T-helper 1 cell treated with Interleukin-12 subunit alpha and Interleukin-12 subunit beta and Interleukin-4 antibody, amounts not matched to agents 30 ng/mL and 1 ng/mL, for 36 hours (primary cell): ENCODE results near the gene ATP5F1A. TPM values are rescaled to one million over a fixed set of nuclear protein-coding genes. Genes with fewer than 3 reads are reported as not detected.
"Not testable (repeated sequence)": the region's sequence is repeated elsewhere in the genome, so short reads cannot be mapped to it uniquely, and the experiment has no call there.

Source experiments
- intact Hi-C: fragments of 100-400 bp; cut with micrococcal nuclease; formaldehyde crosslinking; loops from one replicate; pipeline ENCODE4 v1.15.1; 2024
- total RNA-seq: library from RNA; stranded (reverse); gene quantifications from 2 replicates; pipeline ENCODE4 v1.2.3, GENCODE V29; 2022

Gene ATP5F1A
- total RNA-seq = 298 and 310 TPM in 2 replicates

DNA sequence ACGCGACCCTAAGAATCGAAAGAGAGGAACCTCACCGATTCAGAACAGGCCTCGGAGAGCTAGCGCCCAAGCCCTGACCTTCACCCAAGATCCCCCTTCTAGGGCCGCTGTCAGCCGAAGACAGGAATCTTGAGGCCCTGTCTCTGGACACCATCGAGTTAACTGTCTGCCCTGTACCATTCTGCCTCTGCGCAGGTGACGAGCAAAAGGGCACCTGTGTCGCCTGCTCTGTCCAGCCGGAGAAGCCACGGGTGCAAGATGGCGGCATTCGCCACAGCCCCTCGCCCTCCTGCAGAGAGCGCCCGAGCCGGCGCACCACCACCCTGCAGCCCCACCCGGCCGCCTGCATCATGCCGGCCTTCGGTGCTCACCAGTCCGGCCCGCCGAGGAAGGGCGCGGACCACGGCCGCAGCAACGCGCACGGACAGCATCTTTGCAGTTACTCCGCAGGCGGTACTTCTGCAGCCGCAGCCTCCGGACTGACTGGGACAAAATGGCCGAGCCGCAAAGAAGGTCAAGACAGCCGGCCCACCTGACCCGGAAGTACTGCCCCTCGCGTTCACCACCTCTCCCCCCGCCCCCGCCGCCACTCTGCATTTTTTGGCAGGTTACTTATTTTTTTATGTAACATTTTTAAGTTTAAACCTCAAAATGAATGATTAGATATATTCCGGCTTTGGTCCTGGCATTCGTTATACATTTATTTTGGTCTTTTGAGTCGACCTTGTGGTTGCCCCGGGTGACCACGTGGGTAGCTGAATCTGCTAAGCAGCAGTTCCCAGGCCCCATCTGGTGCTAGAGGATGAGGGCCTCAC is at the start of gene ATP5F1A:
Gene ATP5F1A (minus strand): TSS at position 496 of the 815 bp plus-strand sequence. CDS start 65 bp downstream, at position 431.
- intact Hi-C loops = loop anchor here (1.0 to 5.0 kb wide), 5 partner anchors 25 to 561 kb away; partner anchors contain the start of genes EPG5 and PSTPIP2

DNA sequence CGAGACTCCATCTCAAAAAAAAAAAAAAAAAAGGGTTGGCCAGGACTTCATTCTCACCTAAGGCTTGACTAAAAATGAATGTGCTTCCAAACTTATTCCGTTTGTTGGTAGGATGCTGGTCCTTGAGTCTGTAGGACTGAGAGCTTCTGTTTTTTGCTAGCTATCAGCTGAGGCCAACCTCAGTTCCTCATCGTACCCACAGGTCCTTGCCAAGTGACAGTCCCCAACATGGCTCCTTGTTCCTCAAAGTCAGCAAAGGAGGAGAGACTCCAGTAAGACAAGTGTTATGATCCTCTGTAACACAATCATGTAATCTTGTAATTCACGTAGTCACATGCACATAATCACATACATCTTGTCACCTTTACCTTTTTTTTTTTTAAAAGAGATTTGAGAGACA is 43.1 kb upstream of the ATP5F1A start:
- intact Hi-C loops = no loop called here

DNA sequence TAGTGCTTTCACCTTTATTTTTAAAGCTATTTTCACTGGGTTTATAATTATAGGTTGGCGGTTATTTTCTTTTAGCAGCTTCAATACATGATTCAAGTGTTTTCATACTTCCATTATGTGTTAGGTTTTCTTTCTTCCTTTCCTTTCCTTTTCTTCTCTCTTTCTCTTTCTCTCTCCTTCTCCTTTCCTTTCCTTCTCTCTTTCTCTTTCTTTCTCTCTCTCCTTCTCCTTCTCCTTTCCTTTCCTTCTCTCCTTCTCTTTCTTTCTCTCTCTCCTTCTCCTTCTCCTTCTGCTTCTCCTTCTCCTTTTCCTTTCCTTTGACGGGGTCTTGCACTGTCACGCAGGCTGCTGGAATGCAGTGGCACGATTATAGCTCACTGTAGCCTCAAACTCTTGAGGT is 42.1 kb upstream of the ATP5F1A start:
- intact Hi-C loops = no loop called here

DNA sequence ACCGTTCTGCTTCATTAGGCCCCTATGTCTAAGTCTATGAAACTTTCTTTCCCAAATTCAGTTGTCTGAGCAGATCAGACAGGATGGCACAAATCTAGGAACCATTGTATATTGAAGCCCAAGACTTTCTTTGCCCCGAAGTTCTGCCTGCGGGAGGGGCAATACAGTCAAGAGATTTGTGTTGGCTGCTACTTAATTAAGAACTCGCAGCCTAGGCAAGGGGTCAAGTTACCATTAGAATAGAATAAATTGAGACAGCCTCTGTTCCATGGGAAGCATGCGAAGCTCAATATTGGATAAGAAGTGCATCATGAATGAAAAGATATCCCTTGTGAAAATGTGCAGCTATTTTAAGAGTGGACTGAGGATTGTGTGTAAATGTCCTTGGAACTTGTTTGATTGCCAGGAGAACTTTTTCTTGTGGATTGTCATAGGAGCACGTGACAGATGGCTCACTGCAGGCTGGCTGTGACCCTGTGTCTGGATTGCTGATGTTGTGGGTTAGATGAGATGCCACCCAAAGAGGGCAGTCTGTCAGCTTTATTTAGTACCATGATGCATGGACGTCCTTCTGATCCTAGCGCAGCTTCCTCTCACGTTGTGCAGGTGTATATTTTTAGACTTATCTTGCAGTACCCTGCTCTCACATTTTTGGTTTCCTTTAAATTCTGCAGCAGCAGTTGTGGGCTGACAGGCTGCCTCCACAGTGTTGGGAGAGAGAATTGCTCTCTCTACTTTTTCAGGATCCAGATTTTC is 37.0 kb upstream of the ATP5F1A start:
- intact Hi-C loops = no loop called here

DNA sequence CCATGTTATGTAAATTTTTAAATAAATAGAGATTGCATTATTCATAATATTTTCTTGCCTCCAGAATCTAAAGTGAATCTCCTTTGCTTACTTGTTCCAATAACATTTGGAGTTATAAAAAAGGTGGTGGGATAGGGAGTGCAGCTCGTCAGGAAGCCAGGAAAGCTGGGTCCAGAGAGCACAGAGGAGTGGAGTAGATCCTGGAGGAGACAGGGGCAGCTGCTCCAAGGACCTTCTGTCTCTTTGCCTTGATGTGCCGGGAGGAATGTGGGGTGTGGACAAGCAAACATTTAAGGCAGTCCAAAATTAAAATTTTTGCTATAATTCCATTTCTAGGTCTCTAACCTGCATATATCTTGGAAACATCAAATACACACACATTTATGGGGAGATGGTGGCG is 35.4 kb upstream of the ATP5F1A start:
- intact Hi-C loops = no loop called here

DNA sequence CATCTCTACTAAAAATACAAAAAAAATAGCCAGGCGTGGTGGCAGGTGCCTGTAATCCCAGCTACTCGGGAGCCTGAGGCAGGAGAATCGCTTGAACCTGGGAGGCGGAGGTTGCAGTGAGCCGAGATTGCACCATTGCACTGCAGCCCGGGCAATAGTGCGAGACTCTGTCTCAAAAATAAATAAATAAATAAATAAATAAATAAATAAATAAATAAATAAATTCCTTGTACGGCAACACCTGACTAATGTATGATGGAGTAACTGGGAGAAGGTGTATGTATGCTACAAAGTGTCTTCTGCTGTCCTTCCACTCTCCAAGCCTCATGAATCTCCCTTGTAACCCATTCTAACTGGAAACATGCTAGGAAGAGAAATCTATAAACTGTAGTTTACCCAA is 32.5 kb upstream of the ATP5F1A start:
- intact Hi-C loops = not testable (repeated sequence)

DNA sequence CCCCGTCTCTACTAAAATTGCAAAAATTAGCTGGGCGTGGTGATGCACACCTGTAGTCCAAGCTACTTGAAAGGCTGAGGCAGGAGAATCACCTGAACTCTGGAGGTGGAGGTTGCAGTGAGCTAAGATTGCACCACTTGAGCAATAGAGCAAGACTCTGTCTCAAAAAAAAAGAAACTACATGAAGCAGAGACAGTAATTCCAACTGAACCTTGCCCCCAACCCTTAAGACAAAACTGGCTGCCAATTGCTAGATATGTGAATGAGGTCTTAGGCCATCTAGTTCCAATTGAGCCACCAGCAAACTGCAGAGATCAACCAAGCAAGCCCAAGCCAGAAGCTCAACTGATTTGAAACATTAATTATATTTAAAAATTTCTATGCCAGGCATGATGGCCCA is 32.0 kb upstream of the ATP5F1A start:
- intact Hi-C loops = no loop called here

DNA sequence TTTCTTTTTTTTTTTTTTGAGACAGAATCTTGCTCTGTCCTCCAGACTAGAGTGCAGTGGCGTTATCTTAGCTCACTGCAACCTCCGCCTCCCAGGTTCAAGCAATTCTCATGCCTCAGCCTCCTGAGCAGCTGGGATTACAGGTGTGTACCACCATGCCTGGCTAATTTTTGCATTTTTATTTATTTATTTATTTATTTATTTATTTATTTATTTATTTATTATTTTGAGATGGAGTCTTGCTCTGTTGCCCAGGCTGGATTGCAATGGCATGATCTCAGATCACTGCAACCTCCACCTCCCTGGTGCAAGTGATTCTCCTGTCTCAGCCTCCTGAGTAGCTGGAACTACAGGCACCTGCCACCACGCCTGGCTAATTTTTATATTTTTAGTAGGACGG is 28.5 kb upstream of the ATP5F1A start:
- intact Hi-C loops = not testable (repeated sequence)

DNA sequence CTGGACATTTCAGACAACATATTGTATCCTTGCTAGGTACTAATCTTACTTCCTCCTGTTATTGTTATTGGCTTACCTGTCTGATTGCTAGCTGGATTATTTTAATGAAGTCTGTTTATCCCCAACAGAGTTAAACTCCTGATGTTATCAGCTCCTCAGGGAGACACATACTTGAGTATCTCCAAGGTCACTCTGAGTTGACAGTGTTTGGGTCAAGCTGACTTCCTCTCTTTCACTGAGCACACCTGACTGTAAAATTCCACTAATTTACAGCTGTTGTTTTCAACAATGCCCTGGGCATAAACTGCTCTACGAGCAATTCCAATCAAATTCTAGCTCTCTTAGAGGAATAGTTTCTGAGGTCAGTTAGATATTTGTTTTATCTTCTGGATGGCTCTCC is 15.7 kb upstream of the ATP5F1A start:
- intact Hi-C loops = no loop called here

DNA sequence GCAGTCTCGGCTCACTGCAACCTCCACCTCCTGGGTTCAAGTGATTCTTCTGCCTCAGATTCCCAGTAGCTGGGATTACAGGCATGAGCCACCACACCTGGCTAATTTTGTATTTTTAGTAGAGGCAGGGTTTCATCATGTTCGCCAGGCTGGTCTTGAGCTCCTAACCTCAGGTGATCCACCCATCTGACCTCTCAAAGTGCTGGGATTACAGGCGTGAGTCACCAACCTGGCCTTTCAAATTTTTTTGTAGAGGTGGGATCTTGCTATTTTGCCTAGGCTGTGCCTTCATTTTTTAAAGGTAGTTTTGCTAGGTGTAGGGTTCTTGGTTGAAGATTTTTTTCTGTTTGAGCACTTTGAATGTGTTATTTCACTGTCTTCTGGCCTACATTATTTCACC is 12.3 kb upstream of the ATP5F1A start:
- intact Hi-C loops = no loop called here

DNA sequence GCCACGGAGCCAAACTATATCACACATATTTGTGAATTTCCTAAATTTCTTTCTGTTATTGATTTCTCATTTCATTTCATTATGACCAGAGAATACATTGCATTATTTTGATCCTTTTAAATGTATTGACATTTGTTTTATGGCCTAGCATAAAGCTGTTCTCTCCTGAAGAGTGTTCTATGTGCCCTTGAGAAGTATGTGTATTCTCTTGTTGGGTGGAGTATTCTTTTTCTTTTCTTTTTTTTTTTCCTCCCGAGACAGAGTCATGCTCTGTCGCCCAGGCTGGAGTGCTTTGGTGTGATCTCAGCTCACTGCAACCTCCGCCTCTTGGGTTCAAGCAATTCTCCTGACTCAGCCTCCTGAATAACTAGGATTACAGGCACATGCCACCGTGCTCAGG is 11.3 kb upstream of the ATP5F1A start:
- intact Hi-C loops = loop anchor here (10.0 kb wide), 1 partner anchor 805 kb away; the partner anchor contains the start of genes KATNAL2 and PIAS2

DNA sequence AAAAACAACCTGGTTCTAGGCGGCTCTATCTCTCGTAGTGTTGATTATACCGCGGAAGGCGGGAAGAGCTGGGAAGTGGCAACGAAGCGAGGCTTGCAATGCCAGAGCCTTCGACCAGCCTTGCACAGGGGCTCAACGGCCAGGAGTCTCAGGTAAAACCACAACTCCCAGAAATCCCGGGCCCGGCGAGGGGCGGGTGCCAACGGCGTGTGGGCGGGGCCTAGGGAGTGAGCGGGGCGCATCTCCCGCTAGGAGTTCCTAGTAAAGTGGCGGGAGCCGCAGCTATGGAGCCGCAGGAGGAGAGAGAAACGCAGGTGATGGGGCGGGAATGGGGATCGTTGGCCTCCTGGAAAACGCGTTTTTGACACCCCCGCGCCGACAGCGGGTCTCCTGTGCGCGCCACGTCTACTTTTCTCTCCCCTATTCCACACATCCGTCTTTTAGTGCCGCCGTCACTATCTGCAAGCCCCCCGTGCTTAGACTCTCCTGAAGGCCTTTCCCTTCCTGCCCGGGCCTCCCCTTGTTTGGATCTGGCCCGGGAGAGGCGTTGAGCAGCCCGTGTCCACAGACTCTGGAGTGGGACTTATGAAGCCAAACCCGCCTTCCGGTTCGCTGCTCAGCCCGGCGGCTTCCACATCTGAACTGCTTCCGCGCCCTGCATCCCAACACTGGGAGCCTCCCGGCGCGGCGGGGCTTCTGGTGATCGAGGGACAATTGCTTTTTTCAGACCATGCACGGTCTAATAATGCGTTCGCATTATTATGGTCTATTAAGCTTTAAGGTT is 6.2 kb upstream of the ATP5F1A start, which contains the start of gene HAUS1:
Gene HAUS1 (plus strand): TSS at position 258 of the 784 bp plus-strand sequence. CDS start 27 bp downstream, at position 285.
- intact Hi-C loops = loop anchor here (1.0 to 10.0 kb wide), 8 partner anchors 44 to 1046 kb away; partner anchors contain the start of genes EPG5, HDHD2, KATNAL2 and PIAS2

DNA sequence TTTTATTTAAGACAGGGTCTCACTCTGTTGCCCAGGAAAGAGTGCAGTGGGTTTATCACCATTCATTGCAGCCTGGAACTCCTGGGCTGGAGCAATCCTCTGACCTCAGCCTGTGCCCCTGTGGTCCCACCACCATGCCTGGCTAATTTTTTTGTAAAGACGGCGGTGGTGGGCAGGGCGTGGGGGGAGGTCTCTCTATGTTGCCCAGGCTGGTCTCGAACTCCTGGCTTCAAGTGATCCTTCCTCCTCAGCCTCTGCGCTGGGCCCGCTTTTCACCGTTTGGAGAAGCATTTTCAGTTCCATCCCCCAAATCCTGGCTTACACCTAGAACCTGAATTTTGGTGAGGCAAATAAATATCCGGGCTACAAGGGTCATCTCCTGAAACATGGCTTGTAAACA is 1.4 kb upstream of the ATP5F1A start:
- intact Hi-C loops = loop anchor here (2.0 to 5.0 kb wide), 2 partner anchors 27 to 58 kb away; partner anchors contain the start of gene PSTPIP2

DNA sequence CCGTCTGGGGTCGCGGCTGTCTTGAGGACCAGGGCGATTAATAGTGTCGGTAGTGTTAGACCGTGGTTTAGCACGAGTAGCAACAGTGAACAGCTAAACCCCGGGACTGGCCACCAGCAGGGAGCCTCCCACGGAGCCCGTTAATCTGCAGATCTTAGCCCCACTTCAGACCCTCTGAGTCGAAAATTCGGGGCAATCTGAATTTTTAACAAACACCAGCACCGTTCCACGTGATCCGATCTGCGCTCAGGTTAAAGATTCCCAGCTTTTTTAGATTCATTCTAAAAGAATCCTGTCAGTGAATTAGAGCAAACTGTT is 479 bp upstream of the ATP5F1A start:
- intact Hi-C loops = loop anchor here (2.0 to 5.0 kb wide), 2 partner anchors 26 to 59 kb away; partner anchors contain the start of gene PSTPIP2

DNA sequence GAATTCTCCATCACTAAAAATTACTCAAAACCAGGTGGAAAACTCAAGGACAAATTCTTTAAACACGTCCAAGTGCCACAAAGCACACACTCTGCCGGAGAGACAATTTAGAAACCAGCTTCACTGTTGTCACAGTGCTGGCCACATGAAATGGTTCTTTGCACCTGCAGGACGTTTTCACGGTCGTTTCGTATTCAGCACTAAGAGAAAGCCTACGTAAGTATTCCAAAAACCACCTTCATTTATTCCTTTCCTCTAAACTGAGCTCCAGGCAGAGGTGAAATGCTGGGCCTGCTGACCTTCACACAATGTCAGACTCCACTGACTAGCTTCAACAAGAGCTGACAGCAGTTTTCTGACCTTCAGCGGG is 680 bp downstream of the ATP5F1A start:
- intact Hi-C loops = loop anchor here (1.0 to 5.0 kb wide), 4 partner anchors 60 to 561 kb away; partner anchors contain the start of gene EPG5

DNA sequence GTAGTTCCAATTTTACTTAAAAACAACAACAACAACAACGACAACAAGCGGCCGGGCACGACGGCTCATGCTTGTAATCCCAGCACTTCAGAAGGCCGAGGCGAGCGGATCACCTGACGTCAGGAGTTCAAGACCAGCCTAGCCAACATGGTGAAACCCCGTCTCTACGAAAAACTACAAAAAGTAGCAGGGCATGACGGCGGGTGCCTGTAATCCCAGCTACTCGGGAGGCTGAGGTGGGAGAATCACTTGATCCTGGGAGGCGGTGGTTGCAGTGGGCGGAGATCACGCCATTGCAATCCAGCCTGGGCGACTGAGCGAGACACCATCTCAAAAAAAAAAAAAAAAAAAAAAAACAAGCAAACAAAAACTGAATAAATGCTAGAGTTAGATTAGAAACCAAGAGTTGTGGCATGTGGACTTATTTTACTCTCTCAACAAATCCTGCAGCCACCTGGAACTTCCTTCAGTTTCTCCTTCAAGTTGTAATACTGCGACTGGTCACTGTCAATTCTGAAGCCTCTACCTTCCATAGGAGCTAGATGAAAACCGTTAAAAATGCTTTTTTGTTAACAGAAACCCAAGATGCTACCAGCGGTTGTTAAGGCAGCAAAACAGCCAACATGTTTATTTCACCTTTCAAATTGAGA is 1.3 kb downstream of the ATP5F1A start:
- intact Hi-C loops = loop anchor here (1.0 to 5.0 kb wide), 4 partner anchors 61 to 562 kb away; partner anchors contain the start of gene EPG5

DNA sequence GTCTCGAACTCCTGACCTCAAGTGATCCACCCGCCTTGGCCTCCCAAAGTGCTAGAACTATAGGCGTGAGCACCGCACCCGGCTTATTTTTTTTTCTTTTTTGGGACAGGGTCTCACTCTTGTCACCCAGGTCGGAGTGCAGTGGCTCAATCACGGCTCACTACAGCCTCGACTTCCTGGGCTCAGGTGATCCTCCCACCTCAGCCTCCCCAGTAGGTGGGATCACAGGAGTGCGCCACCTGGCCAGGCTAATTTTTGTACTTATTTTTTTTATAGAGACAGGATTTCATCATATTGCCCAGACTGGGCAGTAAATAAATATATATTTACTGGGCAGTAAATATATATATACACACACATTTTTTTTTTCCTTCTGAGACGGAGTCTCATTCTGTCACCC is 2.6 kb downstream of the ATP5F1A start:
- intact Hi-C loops = loop anchor here (5.0 kb wide), 1 partner anchor 62 kb away; no protein-coding TSS in a partner anchor

DNA sequence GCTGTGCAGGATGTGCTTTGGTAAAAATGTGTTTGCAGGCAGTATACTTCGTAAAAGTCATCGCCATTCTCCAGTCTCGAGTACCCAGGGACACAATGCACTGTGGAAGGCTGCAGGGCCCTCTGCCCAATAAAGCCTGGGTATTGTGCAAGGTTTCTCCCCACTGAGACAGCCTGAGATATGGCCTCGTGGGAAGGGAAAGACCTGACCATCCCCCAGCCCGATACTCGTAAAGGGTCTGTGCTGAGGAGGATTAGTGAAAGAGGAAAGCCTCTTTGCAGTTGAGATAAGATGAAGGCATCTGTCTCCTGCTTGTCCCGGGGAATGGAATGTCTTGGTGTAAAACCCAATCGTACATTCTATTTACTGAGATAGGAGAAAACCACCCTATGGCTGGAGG is 9.6 kb downstream of the ATP5F1A start:
- intact Hi-C loops = not testable (repeated sequence)

DNA sequence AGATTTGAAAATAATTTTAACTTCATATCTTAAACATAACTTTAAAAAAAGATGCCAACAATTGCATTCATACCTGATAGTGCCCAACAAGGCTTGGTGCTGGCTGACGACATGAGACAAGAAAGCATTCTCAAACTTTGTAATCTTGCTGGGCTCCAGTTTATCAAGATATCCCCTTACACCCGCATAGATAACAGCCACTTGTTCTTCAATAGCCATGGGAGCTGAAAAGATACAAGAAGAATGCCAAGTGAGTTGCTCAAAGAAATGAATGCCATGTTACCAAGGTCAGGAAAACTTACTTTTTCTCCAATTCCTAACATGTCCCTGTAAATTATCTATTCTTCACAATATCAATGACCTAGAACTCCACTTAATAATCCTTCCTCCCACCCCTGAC is 13.7 kb downstream of the ATP5F1A start:
- intact Hi-C loops = no loop called here

DNA sequence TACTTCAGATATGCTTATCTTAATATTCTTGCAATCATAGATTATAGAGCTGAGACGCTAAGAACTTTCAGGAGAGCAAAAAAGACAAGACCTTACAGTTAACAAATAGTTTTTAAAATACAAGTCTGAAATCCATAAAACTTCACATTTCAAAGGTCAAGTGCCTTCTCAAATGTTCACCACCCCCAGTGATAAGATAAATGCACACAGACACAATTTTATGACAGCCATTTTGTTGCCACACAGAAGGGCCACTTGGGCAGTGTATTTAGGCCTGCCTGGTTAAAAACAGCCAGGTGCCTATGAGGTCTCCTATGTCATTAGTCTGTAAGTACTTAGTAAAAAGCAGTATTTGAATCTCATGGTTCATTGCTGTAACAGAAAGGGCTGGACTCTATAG is 17.9 kb downstream of the ATP5F1A start:
- intact Hi-C loops = no loop called here

DNA sequence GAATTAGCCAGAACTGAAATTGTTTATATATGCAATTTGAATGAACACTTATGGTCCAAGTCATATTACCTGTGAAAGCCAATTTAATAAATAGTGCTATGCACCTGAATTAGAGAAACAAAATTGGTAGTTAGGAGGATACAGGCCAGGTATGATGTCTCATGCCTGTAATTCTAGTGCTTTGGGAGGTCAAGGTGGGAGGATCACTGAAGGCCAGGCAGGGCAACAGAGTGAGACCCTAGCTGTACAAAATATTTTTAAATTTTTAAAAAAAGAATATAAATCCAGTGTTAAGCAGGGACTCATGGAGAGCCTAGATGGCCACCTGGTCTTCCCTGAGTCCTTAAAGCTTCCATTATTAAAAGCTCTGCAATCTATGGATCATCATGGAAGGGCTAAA is 18.8 kb downstream of the ATP5F1A start:
- intact Hi-C loops = no loop called here
